SKM-1 treated with dmso at 0.1 percent for 144 hours (cell line): Measurements from ENCODE around the gene TGFBI.

Source experiments
- DNase-seq: peaks from one replicate; lab custom pipeline; 2025; ENCODE audit not compliant: unreplicated experiment; lab: John Stamatoyannopoulos, UW

TGFBI gene

GRCh38 chr5:136087961-136088871 lies 59.4 kb downstream of the TGFBI start:
- no peak for DNase-seq

GRCh38 chr5:136089791-136090190 lies 61.0 kb downstream of the TGFBI start:
- DNase-seq = no peak

- DNase-seq = no peak
Measured at GRCh38 chr5:136090319-136090718, 61.5 kb downstream of the TGFBI start.

- no peak for DNase-seq
Measured at GRCh38 chr5:136094189-136094912, 65.6 kb downstream of the TGFBI start.

- no peak for DNase-seq
Measured at GRCh38 chr5:136094913-136095641, 66.3 kb downstream of the TGFBI start.

GRCh38 chr5:136098176-136098575 lies 69.4 kb downstream of the TGFBI start:
- no peak for DNase-seq

- DNase-seq = no peak
Measured at GRCh38 chr5:136099870-136100269, 71.1 kb downstream of the TGFBI start.

- DNase-seq = no peak
Measured at GRCh38 chr5:136101884-136102283, 73.1 kb downstream of the TGFBI start.

- no peak for DNase-seq
Measured at GRCh38 chr5:136103118-136103517, 74.3 kb downstream of the TGFBI start.

- DNase-seq = no peak
Measured at GRCh38 chr5:136104306-136104965, 75.6 kb downstream of the TGFBI start.

- DNase-seq = no peak
Measured at GRCh38 chr5:136106351-136107031, 77.7 kb downstream of the TGFBI start.

- no peak for DNase-seq
Measured at GRCh38 chr5:136108180-136108611, 79.4 kb downstream of the TGFBI start.

- DNase-seq = no peak
Measured at GRCh38 chr5:136108766-136109165, 80.0 kb downstream of the TGFBI start.

- DNase-seq = no peak
Measured at GRCh38 chr5:136109453-136110135, 80.8 kb downstream of the TGFBI start.
